HUES64 (cell line): Measurements from ENCODE around the gene SRP68.

Experiments used
- H3K27ac ChIP-seq: 2 replicates; pipeline ENCODE4 v1.7.0; 2013; ENCODE audit warnings: low read depth, low read length, inconsistent platforms
- H3K27me3 ChIP-seq: 2 replicates; pipeline ENCODE4 v1.6.1; 2013; ENCODE audit warnings: mild to moderate bottlenecking, low read length; ENCODE audit not compliant: insufficient read depth
- H3K36me3 ChIP-seq: 2 replicates; pipeline ENCODE4 v1.6.1; 2013; ENCODE audit warnings: mild to moderate bottlenecking, low read length; ENCODE audit not compliant: insufficient read depth
- H3K4me1 ChIP-seq: 2 replicates; pipeline ENCODE4 v1.6.1; 2013; ENCODE audit warnings: mild to moderate bottlenecking, low read length, moderate library complexity; ENCODE audit not compliant: insufficient read depth
- H3K4me3 ChIP-seq: 2 replicates; pipeline ENCODE4 v1.5.1; 2013; ENCODE audit warnings: mild to moderate bottlenecking, low read length, moderate library complexity
- H3K9ac ChIP-seq: 2 replicates; pipeline ENCODE4 v1.6.1; 2013; ENCODE audit warnings: mild to moderate bottlenecking, low read depth, low read length
- H3K9me3 ChIP-seq: 2 replicates; pipeline ENCODE4 v1.6.1; 2013; ENCODE audit warnings: low read depth, low read length; ENCODE audit not compliant: insufficient read depth
- WGBS: fragments of 150-250, 120-280 bp; methylation state at CpG from one replicate; pipeline ENCODE4 v1.1.7; 2013; ENCODE audit warnings: missing lambda C conversion rate; 5-methylcytosine and 5-hydroxymethylcytosine counted together

The SRP68 gene

DNA sequence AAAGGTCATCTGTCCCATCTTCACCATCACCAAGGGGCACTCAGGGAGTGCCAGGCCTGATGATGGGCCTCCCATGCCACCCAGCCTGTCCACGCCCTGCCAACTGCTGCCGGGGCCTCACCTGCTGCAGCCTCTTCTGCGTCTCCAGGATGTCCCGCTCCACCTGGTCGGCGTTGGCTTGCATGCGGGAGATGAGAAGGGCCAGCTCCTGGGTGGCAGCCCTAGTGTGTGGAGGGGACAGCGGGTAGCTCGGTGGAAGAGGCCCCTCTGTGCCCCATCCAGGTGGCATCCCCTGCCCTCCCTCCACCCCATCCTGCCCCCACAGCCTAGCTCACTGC is 48.4 kb downstream of the SRP68 start:
- Histone ChIP-seq H3K27me3 (no peaks in the 10 kb centered on the region), H3K27ac (no peak overlapping the region), H3K36me3 (no peaks in the 10 kb centered on the region), H3K4me3 (no peak overlapping the region), H3K9ac (no peak overlapping the region), H3K9me3 (no peaks in the 10 kb centered on the region), H3K4me1 (no peaks in the 10 kb centered on the region)
- WGBS = 95% methylated on average over 8 of the region's 9 CpGs

DNA sequence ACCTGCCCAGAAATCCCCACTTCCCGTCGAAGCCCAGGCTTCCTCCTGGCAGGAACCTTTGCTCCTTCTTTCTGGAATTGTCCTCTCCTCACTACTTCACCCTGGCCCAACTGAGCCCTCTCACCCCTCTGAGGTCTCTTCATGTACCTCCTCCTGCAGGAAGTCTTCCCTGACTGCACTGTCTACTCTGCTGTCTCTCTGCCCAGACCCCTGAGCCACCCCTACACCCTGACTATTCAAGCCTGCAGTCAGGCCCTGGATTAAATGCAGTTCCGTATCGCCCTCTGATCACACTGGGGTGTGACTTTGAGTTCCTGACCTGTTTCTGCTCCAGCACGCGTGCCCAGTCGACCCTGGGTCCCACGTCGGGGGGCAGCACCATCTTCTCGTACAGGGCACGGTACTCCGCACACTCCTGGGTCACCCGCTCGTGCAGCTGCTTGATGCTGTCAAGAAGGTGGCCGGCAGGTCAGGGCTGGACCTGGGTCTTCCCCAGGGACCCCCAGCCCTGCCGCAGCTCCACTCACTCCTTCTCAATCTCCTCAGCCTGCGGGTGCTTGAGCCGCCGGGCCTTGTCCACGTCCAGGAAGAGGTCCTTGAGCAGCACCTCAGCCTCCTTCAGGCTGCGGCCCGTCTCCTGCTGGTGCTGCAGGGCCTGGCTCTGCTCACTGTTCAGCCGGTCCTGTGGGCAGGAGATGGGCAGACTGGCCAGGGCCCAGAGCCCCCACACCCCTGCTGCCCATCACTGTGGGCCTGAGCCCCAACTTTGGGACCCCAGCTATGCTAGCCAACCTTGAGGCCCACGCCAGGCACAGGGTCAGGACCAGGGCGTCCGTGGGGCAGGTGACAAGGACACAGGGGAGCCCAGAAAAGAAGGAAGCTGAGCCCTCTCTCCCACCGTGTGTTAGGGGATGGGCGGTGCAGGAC is 49.1 kb downstream of the SRP68 start:
- no peak overlapping the region for H3K4me3 ChIP-seq
- 94% methylated on average over 27 of the region's 28 CpGs for WGBS
- H3K9ac ChIP-seq = no peak overlapping the region
- no peaks in the 10 kb centered on the region for H3K27me3 ChIP-seq
- no peak overlapping the region for H3K27ac ChIP-seq
- no peaks in the 10 kb centered on the region for H3K4me1 ChIP-seq
- no peaks in the 10 kb centered on the region for H3K9me3 ChIP-seq
- no peaks in the 10 kb centered on the region for H3K36me3 ChIP-seq

DNA sequence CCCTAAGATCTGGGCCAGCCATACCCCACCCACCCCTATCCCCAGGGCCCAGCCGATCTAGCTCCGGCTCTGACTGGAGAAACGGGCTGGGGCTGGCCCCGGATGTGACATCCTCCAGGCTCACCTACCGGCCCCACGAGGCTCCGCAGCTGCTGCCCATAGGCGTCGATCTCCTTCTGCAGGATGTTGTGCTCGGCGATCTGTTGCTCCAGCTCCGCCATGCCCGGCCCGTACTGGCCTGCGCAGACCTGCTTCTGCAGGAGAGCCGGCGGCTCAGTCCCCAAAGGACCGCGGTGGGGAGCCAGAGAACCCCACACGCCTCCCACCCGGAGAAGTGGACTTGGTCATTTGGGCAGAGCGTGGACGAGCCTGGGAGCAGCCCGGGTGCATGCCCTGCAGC is 50.0 kb downstream of the SRP68 start:
- WGBS = 90% methylated on average over 24 of the region's 24 CpGs
- H3K4me3 ChIP-seq = no peak overlapping the region
- H3K9ac ChIP-seq = no peak overlapping the region
- H3K9me3 ChIP-seq = no peaks in the 10 kb centered on the region
- no peaks in the 10 kb centered on the region for H3K27me3 ChIP-seq
- H3K36me3 ChIP-seq = no peaks in the 10 kb centered on the region
- H3K4me1 ChIP-seq = no peaks in the 10 kb centered on the region
- H3K27ac ChIP-seq = no peak overlapping the region

DNA sequence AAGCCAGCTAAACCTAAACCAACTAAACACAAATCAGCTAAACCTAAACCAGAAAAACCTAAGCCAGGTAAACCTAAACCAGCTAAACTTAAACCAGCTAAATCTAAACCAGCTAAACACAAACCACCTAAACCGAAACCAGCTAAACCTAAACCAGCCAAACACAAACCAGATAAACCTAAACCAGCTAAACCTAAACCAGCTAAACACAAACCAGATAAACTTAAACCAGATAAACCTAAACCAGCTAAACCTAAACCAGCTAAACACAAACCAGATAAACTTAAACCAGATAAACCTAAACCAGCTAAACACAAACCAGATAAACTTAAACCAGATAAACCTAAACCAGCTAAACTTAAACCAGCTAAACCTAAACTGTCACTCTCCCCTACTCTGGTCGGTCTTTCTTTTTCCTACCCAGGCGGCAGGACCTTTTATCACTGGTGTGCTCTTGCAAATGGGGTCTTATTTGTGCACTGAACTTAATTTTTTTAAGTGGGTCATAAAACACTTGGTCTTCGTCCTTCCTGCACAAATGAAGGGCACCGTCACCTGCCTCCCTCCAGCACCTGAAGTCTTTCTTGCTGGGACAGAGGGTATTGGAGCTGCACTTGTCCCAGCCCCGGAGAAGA is 52.4 kb downstream of the SRP68 start:
- H3K27ac ChIP-seq = no peak overlapping the region

DNA sequence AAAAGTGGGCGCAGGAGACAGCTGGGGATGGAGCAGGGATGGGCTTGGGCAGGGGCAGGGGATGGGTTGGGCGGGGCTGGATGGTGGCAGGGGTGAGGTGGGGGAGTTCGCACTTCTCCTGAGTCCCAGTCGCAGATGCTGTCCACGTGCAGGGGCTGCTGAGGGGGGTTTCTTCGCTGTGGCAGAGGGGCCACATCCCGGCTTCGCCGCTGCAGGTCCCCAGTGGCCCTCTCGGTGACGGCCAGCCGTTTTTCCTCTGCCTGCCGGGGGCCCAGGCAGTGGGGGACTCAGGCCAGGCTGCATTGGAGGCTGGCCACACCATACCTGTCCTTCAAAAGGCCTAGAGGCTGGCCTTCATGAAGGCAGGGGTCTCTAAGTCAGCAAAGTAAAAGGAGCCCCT is 53.5 kb downstream of the SRP68 start:
- no peak overlapping the region for H3K27ac ChIP-seq
- no peaks in the 10 kb centered on the region for H3K9me3 ChIP-seq
- H3K27me3 ChIP-seq = no peaks in the 10 kb centered on the region
- H3K4me3 ChIP-seq = no peak overlapping the region
- no peaks in the 10 kb centered on the region for H3K4me1 ChIP-seq
- H3K9ac ChIP-seq = no peak overlapping the region
- 89% methylated on average over 13 of the region's 13 CpGs for WGBS
- no peaks in the 10 kb centered on the region for H3K36me3 ChIP-seq

More for the DNA sequence above, 52.4 kb downstream of the SRP68 start:
- WGBS = 89% methylated on average over 6 of the region's 6 CpGs
- Histone ChIP-seq H3K27me3 (no peaks in the 10 kb centered on the region), H3K4me3 (no peak overlapping the region), H3K9me3 (no peaks in the 10 kb centered on the region), H3K36me3 (no peaks in the 10 kb centered on the region), H3K9ac (no peak overlapping the region), H3K4me1 (no peaks in the 10 kb centered on the region)

DNA sequence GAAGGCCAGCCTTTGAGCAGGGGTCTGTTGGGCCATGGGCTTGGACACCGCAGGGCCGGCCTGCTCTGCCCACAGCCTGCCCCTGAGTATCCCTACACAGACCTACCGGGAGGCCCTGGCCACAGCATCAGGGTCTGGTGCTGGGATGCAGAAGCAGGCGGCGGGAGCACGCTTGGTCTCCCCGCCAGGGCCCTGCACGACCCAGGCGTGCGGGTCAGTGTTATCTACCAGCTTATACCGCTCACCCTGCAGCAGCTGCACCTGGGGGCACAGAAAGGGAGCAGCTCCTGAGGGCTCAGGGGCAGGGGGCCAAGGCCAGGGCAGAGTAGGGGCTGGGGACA is 54.0 kb downstream of the SRP68 start:
- no peaks in the 10 kb centered on the region for H3K36me3 ChIP-seq
- no peak overlapping the region for H3K27ac ChIP-seq
- no peaks in the 10 kb centered on the region for H3K4me1 ChIP-seq
- H3K9ac ChIP-seq = no peak overlapping the region
- no peaks in the 10 kb centered on the region for H3K27me3 ChIP-seq
- H3K9me3 ChIP-seq = no peaks in the 10 kb centered on the region
- WGBS = 86% methylated on average over 11 of the region's 11 CpGs
- H3K4me3 ChIP-seq = no peak overlapping the region

DNA sequence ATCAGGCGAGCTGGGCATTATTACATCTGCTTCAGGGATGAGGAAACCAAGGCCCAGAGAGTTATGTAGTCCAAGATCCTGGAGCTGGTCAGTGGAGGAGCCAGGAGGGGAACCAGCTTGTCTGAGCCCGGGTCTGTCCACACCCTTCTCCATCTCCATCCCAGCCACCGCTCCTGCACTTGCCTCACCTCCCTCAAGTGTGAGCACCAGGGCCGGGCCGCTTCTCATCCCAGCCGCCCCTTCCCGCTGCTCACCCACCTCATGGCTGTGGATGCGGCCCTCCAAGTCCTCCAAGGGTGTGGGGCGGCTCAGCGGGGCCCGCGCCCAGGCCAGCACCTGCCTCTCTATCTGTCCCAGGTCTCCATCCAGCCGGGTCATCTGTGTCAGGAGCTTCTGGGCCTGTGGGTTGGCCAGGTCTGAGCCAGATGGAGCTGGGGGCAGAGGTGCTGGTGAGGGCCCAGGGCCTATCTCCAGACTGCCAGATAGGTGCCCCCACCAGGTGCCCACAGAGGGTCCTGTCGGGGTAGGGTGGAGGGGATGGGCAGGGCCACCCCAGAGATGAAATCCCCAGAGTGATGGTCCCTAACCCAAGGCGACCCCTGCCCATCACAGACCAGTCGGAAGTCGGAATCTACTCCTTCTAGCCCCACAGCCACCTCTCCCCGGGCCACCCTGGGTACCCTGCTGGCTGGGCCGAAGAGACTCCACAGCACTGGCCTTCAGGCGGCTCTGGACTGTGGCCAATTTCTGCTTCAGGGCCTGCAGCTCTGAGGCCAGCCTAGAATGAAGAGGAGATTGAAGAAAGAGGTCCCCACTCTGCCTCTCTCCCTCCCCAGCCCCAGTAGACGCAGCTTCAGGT is 54.6 kb downstream of the SRP68 start:
- Histone ChIP-seq H3K4me1 (no peaks in the 10 kb centered on the region), H3K27ac (no peak overlapping the region), H3K36me3 (no peaks in the 10 kb centered on the region), H3K27me3 (no peaks in the 10 kb centered on the region), H3K9ac (no peak overlapping the region), H3K9me3 (no peaks in the 10 kb centered on the region), H3K4me3 (no peak overlapping the region)
- 95% methylated on average over 21 of the region's 21 CpGs for WGBS

DNA sequence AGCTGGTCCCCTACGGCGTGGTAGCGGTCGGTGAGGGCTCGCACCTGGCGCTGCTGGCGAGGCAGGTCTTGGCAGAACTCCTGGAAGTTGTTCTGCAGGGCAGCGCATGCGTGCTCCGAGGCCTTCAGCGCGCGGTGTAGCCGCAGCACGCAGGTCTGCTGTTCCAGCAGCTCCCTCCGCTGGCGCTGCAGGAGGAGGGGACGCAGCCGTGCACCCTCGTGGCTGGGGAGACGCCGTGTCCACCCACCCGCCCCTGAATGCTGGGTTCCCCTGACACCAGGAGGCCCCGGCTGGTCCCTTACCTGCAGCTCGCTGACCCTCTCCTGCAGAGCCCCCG is 57.4 kb downstream of the SRP68 start:
- Histone ChIP-seq H3K9ac (no peak overlapping the region), H3K4me3 (no peak overlapping the region)

DNA sequence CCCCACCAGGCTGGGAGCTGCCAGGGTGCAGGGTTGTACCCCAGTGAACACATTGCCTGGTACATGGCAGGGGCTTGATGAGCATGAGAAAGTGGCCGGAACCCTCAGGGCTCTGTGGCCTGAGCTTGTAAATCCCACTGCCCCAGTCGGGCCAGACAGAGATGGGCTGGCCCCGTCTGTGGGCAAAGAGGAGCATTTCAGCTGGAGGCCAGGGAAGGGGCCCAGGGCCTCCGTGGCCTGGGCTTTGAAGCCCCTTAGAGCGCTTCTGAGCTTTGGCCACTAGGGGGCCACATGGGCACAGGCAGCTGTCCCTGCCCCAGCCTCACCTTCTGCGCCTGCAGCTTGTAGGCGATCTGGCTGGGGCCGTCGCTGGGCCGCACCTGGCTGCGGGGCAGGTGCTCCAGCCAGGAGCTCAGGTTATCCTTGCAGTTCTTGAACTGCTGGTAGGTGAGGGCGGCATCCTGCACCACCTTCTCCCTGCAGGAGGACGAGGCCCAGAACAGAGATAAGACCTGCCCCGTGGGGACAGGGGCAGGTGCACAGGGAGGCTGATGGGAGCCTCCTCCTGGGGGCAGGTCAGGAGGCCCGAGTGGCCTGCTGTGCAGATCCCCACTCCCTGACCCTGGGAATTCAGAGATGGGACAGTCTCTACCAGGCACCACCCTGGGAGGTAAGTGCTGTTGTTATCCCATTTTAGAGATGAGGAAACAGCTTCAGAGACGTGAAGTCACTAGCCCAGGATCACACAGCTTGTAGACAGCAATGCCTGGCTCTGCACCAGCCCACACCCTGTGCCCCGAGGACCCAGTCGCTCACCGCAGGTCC is 58.0 kb downstream of the SRP68 start:
- WGBS = 43% methylated on average over 19 of the region's 19 CpGs
- no peak overlapping the region for H3K27ac ChIP-seq
- H3K4me1 ChIP-seq = no peaks in the 10 kb centered on the region
- no peaks in the 10 kb centered on the region for H3K36me3 ChIP-seq
- no peaks in the 10 kb centered on the region for H3K27me3 ChIP-seq
- H3K9me3 ChIP-seq = no peaks in the 10 kb centered on the region
- H3K4me3 ChIP-seq = no peak overlapping the region
- no peak overlapping the region for H3K9ac ChIP-seq

More for the DNA sequence above, 57.4 kb downstream of the SRP68 start:
- no peaks in the 10 kb centered on the region for H3K4me1 ChIP-seq
- no peaks in the 10 kb centered on the region for H3K27me3 ChIP-seq
- H3K27ac ChIP-seq = no peak overlapping the region
- no peaks in the 10 kb centered on the region for H3K9me3 ChIP-seq
- 91% methylated on average over 26 of the region's 26 CpGs for WGBS
- no peaks in the 10 kb centered on the region for H3K36me3 ChIP-seq

DNA sequence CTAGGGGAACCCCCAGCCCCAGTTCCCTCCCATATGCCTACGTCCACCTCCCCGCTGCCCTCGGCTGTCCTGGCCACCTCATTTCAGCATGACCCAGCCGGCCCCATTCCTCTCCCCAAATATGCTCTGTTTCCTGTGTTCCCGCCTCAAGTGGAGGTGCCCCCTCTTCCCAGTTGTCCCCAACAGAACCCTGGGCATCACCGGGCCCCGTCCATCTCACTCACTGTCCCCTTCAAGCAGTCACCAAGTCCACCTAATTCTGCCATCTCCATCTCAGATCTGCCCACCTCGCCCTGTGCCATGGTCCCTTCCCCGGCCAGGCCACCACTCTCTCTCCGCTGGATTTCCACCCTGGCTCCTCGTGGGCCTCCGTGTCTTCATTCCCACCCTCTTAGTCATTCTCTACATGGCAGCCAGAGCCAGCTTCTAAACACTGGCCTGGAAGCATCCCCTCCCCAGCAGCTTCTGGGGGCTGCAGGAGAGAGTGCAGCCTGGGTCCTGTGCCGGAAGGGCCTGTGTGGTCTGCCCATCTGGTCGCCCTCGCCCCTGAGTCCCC is 58.9 kb downstream of the SRP68 start:
- Histone ChIP-seq H3K27me3 (no peaks in the 10 kb centered on the region), H3K4me3 (no peak overlapping the region), H3K9ac (no peak overlapping the region), H3K9me3 (no peaks in the 10 kb centered on the region), H3K27ac (no peak overlapping the region), H3K36me3 (no peaks in the 10 kb centered on the region), H3K4me1 (no peaks in the 10 kb centered on the region)
- 88% methylated on average over 15 of the region's 15 CpGs for WGBS
